Measurements from ENCODE around the gene MAGI3.

Gene MAGI3

DNA sequence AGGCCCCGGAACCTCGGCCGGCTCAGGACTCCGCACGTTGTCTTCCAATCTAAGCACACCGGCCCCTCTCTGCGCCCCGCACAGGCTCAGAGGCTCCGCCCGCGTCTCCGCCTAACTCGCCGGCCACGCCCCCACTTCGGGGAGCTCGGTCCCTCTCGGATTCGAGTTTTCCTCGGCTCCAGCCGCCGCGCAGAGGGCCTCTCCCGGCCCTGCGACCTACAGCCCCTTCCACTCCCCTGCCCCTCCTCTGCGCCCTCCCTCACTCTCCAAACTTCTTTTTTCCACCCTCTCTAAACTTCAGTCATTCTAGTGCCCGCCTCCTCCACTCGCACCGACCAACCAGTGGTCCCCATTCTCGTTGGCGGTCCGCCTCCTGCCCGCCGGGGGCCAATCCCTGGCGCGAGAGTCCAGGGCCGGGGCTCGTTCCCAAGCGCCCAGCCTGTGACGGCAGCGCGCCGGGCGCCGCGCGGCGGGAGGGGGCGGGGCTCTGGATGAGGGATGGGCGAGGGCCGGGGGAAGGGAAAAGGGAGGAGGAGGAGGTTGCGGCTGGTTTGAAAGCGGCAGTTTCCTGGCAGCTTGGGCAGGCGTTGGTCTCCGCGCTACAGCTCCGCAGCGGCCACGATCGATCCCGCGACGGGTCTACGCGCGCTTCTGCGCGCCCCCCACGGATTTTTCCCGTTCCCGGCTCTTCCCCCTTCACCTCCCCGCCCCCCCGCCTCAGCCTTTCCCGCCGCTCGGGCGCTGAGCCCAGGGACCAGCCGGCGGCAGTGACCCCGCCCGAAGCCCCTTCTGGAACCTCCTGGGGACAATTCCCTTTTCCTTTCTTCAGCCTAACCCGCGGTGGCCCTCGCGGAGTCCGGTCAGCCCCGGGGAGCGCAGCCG, at the start of gene MAGI3 (continued):
- TF ChIP-seq, protein P1, sequence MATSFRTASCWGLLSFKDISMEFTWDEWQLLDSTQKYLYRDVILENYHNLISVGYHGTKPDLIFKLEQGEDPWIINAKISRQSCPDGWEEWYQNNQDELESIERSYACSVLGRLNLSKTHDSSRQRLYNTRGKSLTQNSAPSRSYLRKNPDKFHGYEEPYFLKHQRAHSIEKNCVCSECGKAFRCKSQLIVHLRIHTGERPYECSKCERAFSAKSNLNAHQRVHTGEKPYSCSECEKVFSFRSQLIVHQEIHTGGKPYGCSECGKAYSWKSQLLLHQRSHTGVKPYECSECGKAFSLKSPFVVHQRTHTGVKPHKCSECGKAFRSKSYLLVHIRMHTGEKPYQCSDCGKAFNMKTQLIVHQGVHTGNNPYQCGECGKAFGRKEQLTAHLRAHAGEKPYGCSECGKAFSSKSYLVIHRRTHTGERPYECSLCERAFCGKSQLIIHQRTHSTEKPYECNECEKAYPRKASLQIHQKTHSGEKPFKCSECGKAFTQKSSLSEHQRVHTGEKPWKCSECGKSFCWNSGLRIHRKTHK (tag by site-specific recombination; IDR thresholded peaks at IDR 0.05) = no peak
- no peak for TF ChIP-seq ZNF548 (tag by site-specific recombination; IDR thresholded peaks at IDR 0.05)
- no peak for TF ChIP-seq ZNF521 (tag by site-specific recombination; IDR thresholded peaks at IDR 0.05)
- TF ChIP-seq ZNF623 (tag by site-specific recombination; IDR thresholded peaks at IDR 0.05) = no peak
- TF ChIP-seq, protein P2, sequence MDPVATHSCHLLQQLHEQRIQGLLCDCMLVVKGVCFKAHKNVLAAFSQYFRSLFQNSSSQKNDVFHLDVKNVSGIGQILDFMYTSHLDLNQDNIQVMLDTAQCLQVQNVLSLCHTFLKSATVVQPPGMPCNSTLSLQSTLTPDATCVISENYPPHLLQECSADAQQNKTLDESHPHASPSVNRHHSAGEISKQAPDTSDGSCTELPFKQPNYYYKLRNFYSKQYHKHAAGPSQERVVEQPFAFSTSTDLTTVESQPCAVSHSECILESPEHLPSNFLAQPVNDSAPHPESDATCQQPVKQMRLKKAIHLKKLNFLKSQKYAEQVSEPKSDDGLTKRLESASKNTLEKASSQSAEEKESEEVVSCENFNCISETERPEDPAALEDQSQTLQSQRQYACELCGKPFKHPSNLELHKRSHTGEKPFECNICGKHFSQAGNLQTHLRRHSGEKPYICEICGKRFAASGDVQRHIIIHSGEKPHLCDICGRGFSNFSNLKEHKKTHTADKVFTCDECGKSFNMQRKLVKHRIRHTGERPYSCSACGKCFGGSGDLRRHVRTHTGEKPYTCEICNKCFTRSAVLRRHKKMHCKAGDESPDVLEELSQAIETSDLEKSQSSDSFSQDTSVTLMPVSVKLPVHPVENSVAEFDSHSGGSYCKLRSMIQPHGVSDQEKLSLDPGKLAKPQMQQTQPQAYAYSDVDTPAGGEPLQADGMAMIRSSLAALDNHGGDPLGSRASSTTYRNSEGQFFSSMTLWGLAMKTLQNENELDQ (tag by site-specific recombination; IDR thresholded peaks at IDR 0.05; ENCODE audit: low read depth) = no peak
- no peak for TF ChIP-seq ZNF274 (IDR thresholded peaks at IDR 0.05; ENCODE audit: low read length)
- TF ChIP-seq ZNF274 (tag by site-specific recombination; IDR thresholded peaks at IDR 0.05; ENCODE audit: borderline replicate concordance) = no peak
- TF ChIP-seq ZNF341 (tag by site-specific recombination; IDR thresholded peaks at IDR 0.05; ENCODE audit: low read depth) = peak; percentile 99
- TF ChIP-seq SP7 (tag by site-specific recombination; IDR thresholded peaks at IDR 0.05) = no peak; the same call in none of the 2 replicates
- TF ChIP-seq, protein P3, sequence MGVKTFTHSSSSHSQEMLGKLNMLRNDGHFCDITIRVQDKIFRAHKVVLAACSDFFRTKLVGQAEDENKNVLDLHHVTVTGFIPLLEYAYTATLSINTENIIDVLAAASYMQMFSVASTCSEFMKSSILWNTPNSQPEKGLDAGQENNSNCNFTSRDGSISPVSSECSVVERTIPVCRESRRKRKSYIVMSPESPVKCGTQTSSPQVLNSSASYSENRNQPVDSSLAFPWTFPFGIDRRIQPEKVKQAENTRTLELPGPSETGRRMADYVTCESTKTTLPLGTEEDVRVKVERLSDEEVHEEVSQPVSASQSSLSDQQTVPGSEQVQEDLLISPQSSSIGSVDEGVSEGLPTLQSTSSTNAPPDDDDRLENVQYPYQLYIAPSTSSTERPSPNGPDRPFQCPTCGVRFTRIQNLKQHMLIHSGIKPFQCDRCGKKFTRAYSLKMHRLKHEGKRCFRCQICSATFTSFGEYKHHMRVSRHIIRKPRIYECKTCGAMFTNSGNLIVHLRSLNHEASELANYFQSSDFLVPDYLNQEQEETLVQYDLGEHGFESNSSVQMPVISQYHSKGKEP (tag by site-specific recombination; IDR thresholded peaks at IDR 0.05) = no peak
- TF ChIP-seq ZNF112 (tag by site-specific recombination; IDR thresholded peaks at IDR 0.05) = no peak
- TF ChIP-seq, protein P4, sequence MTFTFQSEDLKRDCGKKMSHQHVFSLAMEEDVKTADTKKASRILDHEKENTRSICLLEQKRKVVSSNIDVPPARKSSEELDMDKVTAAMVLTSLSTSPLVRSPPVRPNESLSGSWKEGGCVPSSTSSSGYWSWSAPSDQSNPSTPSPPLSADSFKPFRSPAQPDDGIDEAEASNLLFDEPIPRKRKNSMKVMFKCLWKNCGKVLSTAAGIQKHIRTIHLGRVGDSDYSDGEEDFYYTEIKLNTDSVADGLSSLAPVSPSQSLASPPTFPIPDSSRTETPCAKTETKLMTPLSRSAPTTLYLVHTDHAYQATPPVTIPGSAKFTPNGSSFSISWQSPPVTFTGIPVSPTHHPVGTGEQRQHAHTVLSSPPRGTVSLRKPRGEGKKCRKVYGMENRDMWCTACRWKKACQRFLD (tag by site-specific recombination; IDR thresholded peaks at IDR 0.05) = no peak
- no peak for TF ChIP-seq ZNF837 (tag by site-specific recombination; IDR thresholded peaks at IDR 0.05)
- TF ChIP-seq ZNF658 (tag by site-specific recombination; IDR thresholded peaks at IDR 0.05) = no peak
- no peak for TF ChIP-seq ZNF426 (tag by site-specific recombination; IDR thresholded peaks at IDR 0.05)
- TF ChIP-seq ZNF174 (tag by site-specific recombination; IDR thresholded peaks at IDR 0.05) = no peak
- no peak for TF ChIP-seq ZNF792 (tag by site-specific recombination; IDR thresholded peaks at IDR 0.05)
- TF ChIP-seq GLI4 (tag by site-specific recombination; IDR thresholded peaks at IDR 0.05) = no peak
- TF ChIP-seq ZNF501 (tag by site-specific recombination; IDR thresholded peaks at IDR 0.05) = 0 out of 2 replicates have a peak, but pooled peaks have one; percentile 43
- no peak for TF ChIP-seq TCF7L2 (IDR thresholded peaks at IDR 0.05; ENCODE audit: borderline replicate concordance, low read depth, low read length)
- TF ChIP-seq, protein P5, sequence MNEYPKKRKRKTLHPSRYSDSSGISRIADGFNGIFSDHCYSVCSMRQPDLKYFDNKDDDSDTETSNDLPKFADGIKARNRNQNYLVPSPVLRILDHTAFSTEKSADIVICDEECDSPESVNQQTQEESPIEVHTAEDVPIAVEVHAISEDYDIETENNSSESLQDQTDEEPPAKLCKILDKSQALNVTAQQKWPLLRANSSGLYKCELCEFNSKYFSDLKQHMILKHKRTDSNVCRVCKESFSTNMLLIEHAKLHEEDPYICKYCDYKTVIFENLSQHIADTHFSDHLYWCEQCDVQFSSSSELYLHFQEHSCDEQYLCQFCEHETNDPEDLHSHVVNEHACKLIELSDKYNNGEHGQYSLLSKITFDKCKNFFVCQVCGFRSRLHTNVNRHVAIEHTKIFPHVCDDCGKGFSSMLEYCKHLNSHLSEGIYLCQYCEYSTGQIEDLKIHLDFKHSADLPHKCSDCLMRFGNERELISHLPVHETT (tag by site-specific recombination; IDR thresholded peaks at IDR 0.05) = no peak
- TF ChIP-seq ZNF302 (tag by site-specific recombination; IDR thresholded peaks at IDR 0.05; ENCODE audit: low read depth) = no peak
- TF ChIP-seq ZNF155 (tag by site-specific recombination; IDR thresholded peaks at IDR 0.05) = no peak
- peak; percentile 61; the same call in 1 of the 2 replicates for TF ChIP-seq ZNF324 (tag by site-specific recombination; IDR thresholded peaks at IDR 0.05)
- TF ChIP-seq ZNF138 (tag by site-specific recombination; IDR thresholded peaks at IDR 0.05; ENCODE audit: borderline replicate concordance) = no peak
- 0 out of 2 replicates have a peak, but pooled peaks have one; percentile 14 for TF ChIP-seq ZNF843 (tag by site-specific recombination; IDR thresholded peaks at IDR 0.05)
- TF ChIP-seq, protein P6, sequence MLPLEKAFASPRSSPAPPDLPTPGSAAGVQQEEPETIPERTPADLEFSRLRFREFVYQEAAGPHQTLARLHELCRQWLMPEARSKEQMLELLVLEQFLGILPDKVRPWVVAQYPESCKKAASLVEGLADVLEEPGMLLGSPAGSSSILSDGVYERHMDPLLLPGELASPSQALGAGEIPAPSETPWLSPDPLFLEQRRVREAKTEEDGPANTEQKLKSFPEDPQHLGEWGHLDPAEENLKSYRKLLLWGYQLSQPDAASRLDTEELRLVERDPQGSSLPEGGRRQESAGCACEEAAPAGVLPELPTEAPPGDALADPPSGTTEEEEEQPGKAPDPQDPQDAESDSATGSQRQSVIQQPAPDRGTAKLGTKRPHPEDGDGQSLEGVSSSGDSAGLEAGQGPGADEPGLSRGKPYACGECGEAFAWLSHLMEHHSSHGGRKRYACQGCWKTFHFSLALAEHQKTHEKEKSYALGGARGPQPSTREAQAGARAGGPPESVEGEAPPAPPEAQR (tag by site-specific recombination; IDR thresholded peaks at IDR 0.05) = no peak
